Measurements from ENCODE around the gene ERICH2. TPM values are rescaled to one million over a fixed set of nuclear protein-coding genes. Genes with fewer than 3 reads are reported as not detected.
A peak's percentile ranks its signal among the peaks of the same experiment; 100 is the strongest.

Gene ERICH2
- total and polyA plus RNA-seq, 2 of the 13 experiments (the other 11 are each of a cell fraction or from before 2014, with no cell fraction given) = not detected

DNA sequence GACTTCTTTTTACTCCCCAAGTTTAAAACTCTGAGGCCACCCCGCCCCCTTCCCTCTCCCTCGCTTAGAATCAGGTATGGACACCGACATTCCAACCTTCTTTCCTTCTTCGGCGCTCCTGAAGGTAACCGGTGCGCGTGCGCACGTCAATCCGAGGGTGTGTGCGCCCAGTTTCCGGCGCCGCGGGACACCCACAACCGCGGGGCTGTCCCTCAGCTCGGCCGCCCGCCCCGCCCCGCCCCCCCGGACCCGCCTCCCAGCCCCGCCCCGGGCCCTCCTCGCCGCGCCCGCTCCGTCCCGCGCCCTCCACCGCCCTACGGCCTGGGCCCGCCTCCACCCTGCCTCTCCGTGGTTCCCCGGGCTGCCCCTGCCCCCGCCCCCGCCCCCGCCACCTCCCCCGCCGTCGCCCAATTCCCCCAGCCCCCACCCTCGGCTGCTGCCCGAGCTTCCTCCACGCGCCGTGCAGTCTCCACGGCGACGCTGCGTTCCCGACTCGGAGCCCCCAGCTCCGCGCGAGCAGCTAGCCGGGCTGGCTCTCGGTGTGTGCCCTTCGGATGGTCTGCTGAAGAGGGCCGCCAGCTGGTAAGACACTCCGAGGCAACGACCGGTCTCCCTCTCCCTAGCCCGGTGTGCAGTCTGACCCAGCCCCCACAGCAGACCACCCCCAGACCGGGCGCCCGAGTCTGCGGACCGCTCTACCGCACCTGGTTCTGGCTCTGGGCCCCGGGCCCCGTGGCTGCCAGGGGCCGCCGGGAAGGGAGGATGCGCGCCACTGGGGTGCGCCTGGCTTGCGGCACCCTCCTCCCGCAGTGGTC, 635 bp downstream of the ERICH2 start (continued):
- TF ChIP-seq, protein P1, sequence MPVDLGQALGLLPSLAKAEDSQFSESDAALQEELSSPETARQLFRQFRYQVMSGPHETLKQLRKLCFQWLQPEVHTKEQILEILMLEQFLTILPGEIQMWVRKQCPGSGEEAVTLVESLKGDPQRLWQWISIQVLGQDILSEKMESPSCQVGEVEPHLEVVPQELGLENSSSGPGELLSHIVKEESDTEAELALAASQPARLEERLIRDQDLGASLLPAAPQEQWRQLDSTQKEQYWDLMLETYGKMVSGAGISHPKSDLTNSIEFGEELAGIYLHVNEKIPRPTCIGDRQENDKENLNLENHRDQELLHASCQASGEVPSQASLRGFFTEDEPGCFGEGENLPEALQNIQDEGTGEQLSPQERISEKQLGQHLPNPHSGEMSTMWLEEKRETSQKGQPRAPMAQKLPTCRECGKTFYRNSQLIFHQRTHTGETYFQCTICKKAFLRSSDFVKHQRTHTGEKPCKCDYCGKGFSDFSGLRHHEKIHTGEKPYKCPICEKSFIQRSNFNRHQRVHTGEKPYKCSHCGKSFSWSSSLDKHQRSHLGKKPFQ (CRISPR knock-in tag; IDR thresholded peaks at IDR 0.05; ENCODE audit: insufficient replicate concordance) = peak; percentile 44
- peak; percentile 45; the same call in 1 of the 2 replicates for TF ChIP-seq ELF3 (CRISPR knock-in tag; IDR thresholded peaks at IDR 0.05)
- peak; percentile 60; the same call in 1 of the 2 replicates for TF ChIP-seq SP4 (CRISPR knock-in tag; IDR thresholded peaks at IDR 0.05)
- TF ChIP-seq CBFB (CRISPR knock-in tag; IDR thresholded peaks at IDR 0.05) = peak; percentile 39; the same call in 1 of the 2 replicates
- no peak for TF ChIP-seq ZFP41 (CRISPR knock-in tag; IDR thresholded peaks at IDR 0.05; ENCODE audit: borderline replicate concordance)
- TF ChIP-seq ESRRA (CRISPR knock-in tag; IDR thresholded peaks at IDR 0.05; ENCODE audit: low read depth) = peak; percentile 35; the same call in 1 of the 2 replicates
- no peak; the same call in 1 of the 2 replicates for TF ChIP-seq CREM (IDR thresholded peaks at IDR 0.05)
- TF ChIP-seq CREM (CRISPR knock-in tag; IDR thresholded peaks at IDR 0.05) = no peak
- no peak for TF ChIP-seq SP2 (CRISPR knock-in tag; IDR thresholded peaks at IDR 0.05)
- TF ChIP-seq, protein P2, sequence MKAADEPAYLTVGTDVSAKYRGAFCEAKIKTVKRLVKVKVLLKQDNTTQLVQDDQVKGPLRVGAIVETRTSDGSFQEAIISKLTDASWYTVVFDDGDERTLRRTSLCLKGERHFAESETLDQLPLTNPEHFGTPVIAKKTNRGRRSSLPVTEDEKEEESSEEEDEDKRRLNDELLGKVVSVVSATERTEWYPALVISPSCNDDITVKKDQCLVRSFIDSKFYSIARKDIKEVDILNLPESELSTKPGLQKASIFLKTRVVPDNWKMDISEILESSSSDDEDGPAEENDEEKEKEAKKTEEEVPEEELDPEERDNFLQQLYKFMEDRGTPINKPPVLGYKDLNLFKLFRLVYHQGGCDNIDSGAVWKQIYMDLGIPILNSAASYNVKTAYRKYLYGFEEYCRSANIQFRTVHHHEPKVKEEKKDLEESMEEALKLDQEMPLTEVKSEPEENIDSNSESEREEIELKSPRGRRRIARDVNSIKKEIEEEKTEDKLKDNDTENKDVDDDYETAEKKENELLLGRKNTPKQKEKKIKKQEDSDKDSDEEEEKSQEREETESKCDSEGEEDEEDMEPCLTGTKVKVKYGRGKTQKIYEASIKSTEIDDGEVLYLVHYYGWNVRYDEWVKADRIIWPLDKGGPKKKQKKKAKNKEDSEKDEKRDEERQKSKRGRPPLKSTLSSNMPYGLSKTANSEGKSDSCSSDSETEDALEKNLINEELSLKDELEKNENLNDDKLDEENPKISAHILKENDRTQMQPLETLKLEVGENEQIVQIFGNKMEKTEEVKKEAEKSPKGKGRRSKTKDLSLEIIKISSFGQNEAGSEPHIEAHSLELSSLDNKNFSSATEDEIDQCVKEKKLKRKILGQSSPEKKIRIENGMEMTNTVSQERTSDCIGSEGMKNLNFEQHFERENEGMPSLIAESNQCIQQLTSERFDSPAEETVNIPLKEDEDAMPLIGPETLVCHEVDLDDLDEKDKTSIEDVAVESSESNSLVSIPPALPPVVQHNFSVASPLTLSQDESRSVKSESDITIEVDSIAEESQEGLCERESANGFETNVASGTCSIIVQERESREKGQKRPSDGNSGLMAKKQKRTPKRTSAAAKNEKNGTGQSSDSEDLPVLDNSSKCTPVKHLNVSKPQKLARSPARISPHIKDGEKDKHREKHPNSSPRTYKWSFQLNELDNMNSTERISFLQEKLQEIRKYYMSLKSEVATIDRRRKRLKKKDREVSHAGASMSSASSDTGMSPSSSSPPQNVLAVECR (CRISPR knock-in tag; IDR thresholded peaks at IDR 0.05; ENCODE audit: borderline replicate concordance) = peak; percentile 74; the same call in 1 of the 2 replicates
- TF ChIP-seq FOXK2 (IDR thresholded peaks at IDR 0.05) = no peak
- TF ChIP-seq, protein P3, sequence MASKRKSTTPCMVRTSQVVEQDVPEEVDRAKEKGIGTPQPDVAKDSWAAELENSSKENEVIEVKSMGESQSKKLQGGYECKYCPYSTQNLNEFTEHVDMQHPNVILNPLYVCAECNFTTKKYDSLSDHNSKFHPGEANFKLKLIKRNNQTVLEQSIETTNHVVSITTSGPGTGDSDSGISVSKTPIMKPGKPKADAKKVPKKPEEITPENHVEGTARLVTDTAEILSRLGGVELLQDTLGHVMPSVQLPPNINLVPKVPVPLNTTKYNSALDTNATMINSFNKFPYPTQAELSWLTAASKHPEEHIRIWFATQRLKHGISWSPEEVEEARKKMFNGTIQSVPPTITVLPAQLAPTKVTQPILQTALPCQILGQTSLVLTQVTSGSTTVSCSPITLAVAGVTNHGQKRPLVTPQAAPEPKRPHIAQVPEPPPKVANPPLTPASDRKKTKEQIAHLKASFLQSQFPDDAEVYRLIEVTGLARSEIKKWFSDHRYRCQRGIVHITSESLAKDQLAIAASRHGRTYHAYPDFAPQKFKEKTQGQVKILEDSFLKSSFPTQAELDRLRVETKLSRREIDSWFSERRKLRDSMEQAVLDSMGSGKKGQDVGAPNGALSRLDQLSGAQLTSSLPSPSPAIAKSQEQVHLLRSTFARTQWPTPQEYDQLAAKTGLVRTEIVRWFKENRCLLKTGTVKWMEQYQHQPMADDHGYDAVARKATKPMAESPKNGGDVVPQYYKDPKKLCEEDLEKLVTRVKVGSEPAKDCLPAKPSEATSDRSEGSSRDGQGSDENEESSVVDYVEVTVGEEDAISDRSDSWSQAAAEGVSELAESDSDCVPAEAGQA (IDR thresholded peaks at IDR 0.05; ENCODE audit: low read depth) = no peak; the same call in 1 of the 2 replicates
- TF ChIP-seq, protein P3 (CRISPR knock-in tag; IDR thresholded peaks at IDR 0.05; ENCODE audit: borderline replicate concordance) = 0 out of 2 replicates have a peak, but pooled peaks have one; percentile 54
- 0 out of 2 replicates have a peak, but pooled peaks have one; percentile 62 for TF ChIP-seq ZZZ3 (CRISPR knock-in tag; IDR thresholded peaks at IDR 0.05; ENCODE audit: borderline replicate concordance)
- TF ChIP-seq SMYD3 (CRISPR knock-in tag; IDR thresholded peaks at IDR 0.05) = no peak
- peak; percentile 68 for TF ChIP-seq ZNF143 (CRISPR knock-in tag; IDR thresholded peaks at IDR 0.05)
- 0 out of 2 replicates have a peak, but pooled peaks have one; percentile 55 for TF ChIP-seq MTF1 (CRISPR knock-in tag; IDR thresholded peaks at IDR 0.05)
- TF ChIP-seq THYN1 (CRISPR knock-in tag; IDR thresholded peaks at IDR 0.05; ENCODE audit: borderline replicate concordance, low read depth) = no peak
